HG02759 (cell line): ENCODE measurements around the gene RAB7B.
"Not testable (repeated sequence)": the region's sequence is repeated elsewhere in the genome, so short reads cannot be mapped to it uniquely, and the experiment has no call there.

ENCODE experiments used
- ATAC-seq: cut with Tn5 transposase; IDR thresholded peaks from one replicate; pipeline ENCODE4 v1.9.1; 2021; ENCODE audit warnings: mild to moderate bottlenecking, moderate library complexity; ENCODE audit not compliant: unreplicated experiment

The RAB7B gene

DNA sequence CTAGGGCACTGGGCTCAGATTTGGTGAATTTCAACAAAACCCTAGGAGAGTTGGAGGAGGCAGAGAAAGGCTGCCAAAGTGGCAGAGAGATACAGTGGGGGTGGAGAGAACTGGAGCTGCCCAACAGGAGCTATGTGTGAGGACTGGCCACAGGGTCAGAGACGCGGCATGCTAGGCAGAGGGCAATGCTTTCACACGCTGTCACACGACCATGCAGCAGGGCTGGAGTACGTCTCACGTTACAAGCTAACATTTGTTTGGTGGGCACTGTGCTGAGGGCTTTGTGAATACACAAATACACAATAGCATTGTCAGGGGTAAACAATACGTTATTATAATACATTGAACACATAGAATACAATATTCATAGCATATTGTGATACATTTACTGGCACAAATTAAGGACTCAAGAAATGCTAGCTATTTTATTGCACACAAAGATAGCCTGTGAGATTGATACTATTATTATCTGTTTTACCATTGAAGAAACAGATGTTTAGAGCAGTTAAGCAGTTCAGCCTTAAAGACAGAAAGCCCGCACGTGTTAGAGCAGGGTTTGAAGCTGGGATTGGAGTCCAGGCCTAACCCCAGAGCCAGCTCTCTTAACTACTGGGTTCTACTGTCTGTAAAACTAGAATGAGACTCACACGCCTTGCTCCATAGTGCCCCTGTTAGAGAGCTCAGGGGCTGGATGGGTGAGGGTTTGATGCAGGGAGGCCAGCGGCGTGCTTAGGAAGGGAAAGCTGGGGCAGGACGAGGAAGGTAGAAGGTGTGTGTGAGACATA lies 4.5 kb downstream of the RAB7B start:
- no peak for ATAC-seq

GRCh38 chr1:205996641-205997040 lies 6.6 kb downstream of the RAB7B start:
- ATAC-seq: not testable (repeated sequence)

DNA sequence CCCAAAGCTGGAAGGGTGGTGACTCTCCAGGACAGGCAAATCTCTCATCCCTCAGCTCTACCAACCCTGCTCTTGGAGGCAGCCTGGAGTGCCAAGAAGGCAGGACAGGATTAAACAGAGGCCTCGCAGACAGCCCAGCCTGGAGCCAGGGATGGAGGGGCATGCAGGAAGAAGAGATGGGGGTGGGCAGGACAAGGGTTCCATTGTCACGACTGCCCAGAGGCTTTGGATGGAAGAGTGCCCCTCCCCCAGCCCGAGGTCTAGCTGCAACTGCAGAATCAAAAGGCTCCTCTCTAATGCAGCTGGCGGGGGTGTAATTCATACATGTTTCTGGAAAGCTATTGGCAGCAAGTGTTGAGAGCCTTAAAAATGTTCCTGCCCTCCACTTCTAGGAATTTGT lies 8.8 kb downstream of the RAB7B start:
- ATAC-seq: no peak

DNA sequence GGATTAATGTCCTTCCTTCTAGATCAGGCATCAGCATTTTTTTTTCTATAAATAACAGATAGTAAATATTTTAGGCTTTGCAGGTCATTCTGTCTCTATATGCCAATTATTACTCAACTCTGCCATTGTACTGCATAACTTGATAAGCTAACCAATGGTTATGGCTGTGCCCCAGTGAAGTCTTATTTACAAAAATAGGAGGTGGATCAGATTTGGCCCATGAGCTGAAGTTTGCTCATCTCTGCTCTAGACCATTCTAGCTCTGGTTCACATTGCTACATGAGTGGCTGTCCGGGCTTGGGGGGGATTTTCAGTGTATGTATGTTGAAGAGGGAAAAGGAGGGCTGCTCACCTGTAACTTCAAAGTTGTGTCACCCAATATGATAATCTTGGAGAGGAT lies 10.1 kb downstream of the RAB7B start:
- no peak for ATAC-seq

DNA sequence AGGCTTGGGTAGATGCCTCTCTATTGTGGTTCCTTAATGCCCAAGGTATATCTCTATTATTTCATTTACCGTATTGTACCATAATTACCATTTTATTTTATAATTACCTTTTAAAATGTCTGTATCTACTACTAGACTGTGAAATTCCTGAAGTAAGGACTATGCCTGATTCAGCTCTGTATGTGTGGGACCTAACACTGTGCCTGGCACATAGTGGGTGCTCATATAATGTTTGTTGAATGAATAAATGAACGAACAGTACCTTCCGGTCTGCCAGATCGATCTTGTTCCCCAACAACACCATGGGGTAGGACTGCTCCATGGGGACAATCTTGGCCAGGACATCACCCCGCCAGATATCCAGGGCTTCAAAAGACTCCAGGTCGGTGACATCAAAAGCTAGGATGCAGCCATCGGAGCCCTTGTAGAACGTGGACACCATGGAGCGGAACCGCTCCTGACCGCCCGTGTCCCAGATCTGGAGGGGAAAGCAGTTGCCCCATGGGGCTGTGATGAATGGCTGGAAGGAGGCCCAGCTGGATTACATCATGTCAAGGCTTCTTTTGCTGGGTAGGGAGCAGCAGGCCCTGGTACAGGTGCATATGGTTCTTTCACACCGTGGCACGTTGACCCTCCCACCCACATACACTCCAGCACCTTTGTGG lies 10.8 kb downstream of the RAB7B start:
- ATAC-seq: no peak

DNA sequence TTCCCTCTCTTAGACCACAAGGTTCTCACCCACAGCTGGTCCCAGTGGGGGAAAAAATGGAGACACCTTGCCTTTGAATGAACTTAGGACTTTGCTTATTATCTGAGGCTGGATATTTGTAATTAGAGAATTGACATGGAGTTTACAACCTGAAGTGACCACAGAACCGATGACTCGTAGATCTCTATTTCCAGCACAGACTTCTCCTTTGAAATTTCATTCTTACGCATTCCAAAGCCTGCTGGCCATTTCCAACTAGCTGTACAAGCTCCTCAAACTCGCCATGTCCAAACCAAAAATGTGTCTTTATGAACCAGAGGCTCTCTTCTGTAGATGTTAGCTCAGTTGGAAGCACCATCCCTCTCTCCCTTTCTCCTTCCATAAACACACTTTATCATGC lies 12.0 kb downstream of the RAB7B start:
- no peak for ATAC-seq

- no peak for ATAC-seq
These were observed 13.0 kb downstream of the RAB7B start for GRCh38 chr1:205990226-205990625.

DNA sequence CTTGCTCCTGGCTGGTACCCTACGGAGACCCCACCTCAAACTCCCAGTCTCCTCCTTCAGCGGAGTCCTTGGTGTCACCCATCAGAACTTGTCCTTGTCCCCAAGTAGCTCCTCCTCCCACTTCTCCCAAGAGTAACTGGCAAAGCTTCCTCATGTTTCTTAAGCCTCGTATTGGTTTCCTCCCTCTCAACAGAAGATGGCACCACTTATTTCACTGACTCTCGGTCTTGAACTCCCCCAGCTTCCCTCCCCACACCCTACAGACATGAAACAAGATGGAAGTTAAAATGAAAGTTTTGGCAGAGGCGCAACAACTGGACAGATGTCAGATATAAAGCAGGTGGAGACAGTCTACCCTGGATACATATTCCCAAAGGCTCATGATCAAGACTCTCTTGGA lies 13.4 kb downstream of the RAB7B start:
- no peak for ATAC-seq

DNA sequence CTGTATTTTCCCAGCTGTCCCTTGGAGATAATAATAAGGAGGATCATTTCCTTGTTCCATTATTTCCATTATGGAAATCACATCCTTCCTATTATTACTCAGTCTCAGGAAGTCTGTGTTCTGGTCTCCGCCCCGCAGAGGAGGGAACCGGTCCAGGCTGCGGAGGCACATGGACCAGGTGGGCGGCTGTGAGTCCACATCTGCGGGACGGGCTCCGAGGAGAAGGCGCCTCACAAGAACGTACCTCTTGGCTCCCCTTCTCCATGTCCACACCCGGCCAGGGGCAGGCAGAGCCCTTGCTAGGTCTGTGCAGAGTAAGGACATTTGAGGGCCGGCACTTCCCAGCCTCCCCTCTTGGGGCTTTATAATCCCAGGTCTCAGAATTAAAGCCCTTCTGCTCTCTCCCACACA lies 14.6 kb downstream of the RAB7B start:
- ATAC-seq: no peak

GRCh38 chr1:205986861-205987260 lies 16.3 kb downstream of the RAB7B start:
- ATAC-seq: no peak

DNA sequence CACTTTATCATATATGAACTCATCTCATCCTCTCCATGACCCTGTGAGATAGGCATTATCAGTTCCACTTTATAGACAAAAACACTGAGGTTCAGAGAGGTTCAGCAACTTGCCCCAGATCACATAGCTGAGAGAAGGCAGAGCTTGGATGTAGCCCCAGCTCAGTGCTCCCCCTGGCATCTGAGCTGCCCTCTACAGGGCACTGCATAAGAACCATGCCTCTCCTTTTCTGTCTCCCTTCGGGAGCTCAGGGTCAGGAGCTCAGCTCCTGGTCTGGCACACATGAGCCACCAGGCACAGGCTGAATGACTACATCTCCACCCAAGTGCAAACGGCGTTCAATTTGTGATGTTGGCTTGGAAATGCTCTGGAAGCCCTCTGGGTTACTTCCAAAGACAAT lies 16.9 kb downstream of the RAB7B start:
- ATAC-seq: no peak

GRCh38 chr1:205985330-205986005 lies 17.7 kb downstream of the RAB7B start:
- no peak for ATAC-seq

DNA sequence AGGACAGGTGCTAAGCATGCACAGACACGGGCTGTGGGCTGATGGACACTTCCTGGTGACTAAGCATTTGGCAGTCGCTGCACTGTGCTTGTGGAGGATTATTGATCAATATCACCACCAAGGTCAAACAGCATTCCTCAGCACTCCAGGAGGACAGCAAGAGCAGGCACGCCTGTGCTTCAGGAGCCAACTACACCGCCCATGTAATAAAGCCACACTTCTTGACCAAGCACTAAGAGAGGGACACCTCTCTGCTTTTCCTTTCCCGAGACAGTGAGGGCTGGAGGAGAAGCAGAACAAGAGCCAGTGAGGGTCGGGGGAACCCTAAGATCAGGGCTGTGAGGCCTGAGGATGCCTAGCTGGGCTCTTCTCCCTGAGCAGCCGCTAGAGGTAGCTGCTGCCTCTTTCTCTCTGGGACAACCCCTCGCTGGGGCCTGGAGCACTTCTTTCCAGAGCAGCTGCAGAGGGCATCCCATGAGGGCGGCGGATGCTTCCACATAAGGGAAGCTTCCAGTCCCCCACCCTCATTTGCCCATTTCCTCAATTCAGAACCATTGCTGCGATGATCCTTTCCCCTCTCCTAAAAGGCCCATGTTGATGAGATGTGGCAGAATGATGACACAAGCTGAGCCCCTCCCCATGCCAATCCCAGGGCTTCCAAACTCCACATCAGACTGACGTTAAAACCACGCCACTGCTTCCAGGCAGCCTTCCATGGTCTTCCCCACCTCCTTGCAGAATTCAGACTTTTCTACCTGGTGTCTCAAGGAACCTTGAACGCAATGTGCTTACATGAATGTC lies 19.1 kb downstream of the RAB7B start:
- no peak for ATAC-seq

- no peak for ATAC-seq
These were observed 21.9 kb downstream of the RAB7B start for GRCh38 chr1:205981257-205981656.

DNA sequence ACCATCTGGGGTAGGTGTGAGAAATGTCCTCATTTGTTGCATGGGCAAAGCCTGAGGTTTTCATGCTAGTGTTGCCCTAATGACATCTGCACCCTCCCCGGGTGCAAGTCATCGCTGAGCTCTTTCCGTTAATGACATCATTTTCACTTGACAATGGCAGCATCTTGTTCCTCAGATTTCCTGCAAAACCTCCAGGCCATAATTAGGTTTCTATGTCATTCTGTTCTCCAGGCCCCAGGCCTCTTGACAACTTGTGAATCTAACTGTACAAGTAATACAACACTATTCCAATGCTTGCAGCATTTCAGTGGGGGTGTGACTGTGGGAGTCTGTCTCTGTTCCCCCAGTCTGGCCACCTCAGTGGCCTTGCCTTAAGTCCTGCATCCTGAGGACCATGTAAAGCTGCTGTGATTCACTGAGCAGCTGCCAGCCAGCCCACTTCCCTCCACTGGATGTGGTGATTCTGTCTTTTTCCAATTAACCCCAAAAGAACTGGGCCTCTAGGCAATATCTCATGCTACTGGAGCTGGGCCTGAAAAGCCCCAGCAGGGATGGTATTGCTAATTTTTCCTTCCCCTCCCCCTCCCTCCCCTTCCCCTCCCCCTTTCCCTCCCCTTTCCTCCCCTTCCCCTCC lies 22.8 kb downstream of the RAB7B start:
- no peak for ATAC-seq

- no peak for ATAC-seq
These were observed 23.9 kb downstream of the RAB7B start for GRCh38 chr1:205979301-205979700.

DNA sequence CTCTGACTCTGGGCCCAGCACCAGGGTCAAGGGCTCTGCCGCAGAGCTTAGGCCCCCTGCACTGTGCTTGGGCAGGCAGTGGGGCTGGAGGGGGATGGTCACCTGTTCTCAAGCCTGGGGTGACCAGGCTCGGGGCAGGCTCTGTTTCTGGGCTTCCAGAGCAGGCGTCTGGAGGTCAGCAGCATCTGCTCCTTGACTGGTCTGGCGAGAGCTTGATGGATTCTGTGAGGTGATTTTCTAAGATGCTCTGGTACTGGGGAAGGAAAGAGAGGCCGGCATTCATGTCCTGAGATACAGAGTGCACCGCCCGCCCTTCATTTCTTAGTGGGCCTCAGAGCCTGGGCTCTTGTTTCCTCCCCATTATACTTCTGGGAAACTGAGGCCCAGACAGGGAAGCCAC lies 24.5 kb downstream of the RAB7B start:
- no peak for ATAC-seq

GRCh38 chr1:205977402-205978014 lies 25.7 kb downstream of the RAB7B start:
- ATAC-seq: no peak

GRCh38 chr1:205976708-205977401 lies 26.3 kb downstream of the RAB7B start:
- ATAC-seq: no peak

DNA sequence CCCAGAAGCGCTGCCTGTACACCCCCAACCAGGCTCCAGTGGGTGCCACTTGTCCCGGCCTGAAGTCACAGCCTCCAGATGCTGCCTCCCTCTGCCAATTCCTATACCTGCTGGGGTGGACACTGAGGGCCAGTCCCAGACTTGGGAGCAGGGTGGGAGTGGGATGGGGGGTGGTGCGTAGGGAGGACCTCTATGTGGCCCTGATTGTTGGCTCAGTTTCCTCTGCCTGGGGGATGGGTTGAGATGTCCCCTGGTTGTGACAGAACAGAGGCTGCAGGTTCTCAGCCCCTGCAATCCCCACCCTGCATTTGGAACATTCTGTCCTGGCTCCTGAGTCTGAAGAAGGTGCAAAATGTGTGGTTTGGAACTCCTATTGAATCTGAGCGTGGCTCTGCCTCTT lies 27.2 kb downstream of the RAB7B start:
- no peak for ATAC-seq
